WTC11 (cell line): Measurements from ENCODE around the gene OPTC. TPM values are rescaled to one million over a fixed set of nuclear protein-coding genes. Genes with fewer than 3 reads are reported as not detected.

ENCODE experiments used
- ATAC-seq: fragments of 200-7000 bp; cut with Tn5 transposase; 2 replicates; pipeline ENCODE4 v1.10.0; 2021; ENCODE audit warnings: mild to moderate bottlenecking, moderate library complexity
- CTCF ChIA-PET: fragments of 300-600 bp; sonication (Branson Sonifier 250); formaldehyde crosslinking; loops from one replicate; lab custom pipeline; 2021; ENCODE audit warnings: antibody characterized with exemption; lab: Charles Lee
- POLR2A ChIA-PET: fragments of 350-600 bp; sonication (Branson Sonifier 250); formaldehyde crosslinking; loops from one replicate; lab custom pipeline; 2021; ENCODE audit warnings: antibody characterized with exemption; lab: Charles Lee
- DNase-seq: peaks from one replicate; pipeline ENCODE4 v3.0.0; 2021; ENCODE audit warnings: low spot score
- H3K27ac Mint-ChIP-seq: 2 replicates; pipeline ENCODE4 v1.8.0; 2021; ENCODE audit warnings: mixed read lengths
- H3K27me3 Mint-ChIP-seq: 2 replicates; pipeline ENCODE4 v1.8.0; 2021; ENCODE audit warnings: low read depth, mild to moderate bottlenecking, moderate library complexity, mixed read lengths
- H3K36me3 Mint-ChIP-seq: 2 replicates; pipeline ENCODE4 v1.8.0; 2021; ENCODE audit warnings: mixed read lengths
- H3K4me1 Mint-ChIP-seq: 2 replicates; pipeline ENCODE4 v1.8.0; 2022; ENCODE audit warnings: mixed read lengths
- H3K4me3 Mint-ChIP-seq: 2 replicates; pipeline ENCODE4 v1.8.0; 2021; ENCODE audit warnings: mild to moderate bottlenecking, moderate library complexity, mixed read lengths
- H3K9me3 Mint-ChIP-seq: 2 replicates; pipeline ENCODE4 v1.8.0; 2021; ENCODE audit warnings: mixed read lengths
- ATF1 ChIP-seq: sonication (generic); formaldehyde crosslinking; IDR thresholded peaks from 2 replicates; pipeline ENCODE4 v1.8.1; 2023; ENCODE audit warnings: mild to moderate bottlenecking, moderate library complexity, missing genetic modification reagents
- CREB1 ChIP-seq: sonication (generic); formaldehyde crosslinking; IDR thresholded peaks from 2 replicates; pipeline ENCODE4 v1.8.0; 2023; ENCODE audit warnings: mild to moderate bottlenecking, missing genetic modification reagents
- ELF4 ChIP-seq: sonication (generic); formaldehyde crosslinking; IDR thresholded peaks from 2 replicates; pipeline ENCODE4 v1.8.1; 2022; ENCODE audit warnings: low read depth, mild to moderate bottlenecking, moderate library complexity, missing genetic modification reagents
- FOXP1 ChIP-seq: sonication (generic); formaldehyde crosslinking; IDR thresholded peaks from 2 replicates; pipeline ENCODE4 v1.8.0; 2022; ENCODE audit warnings: missing genetic modification reagents, mild to moderate bottlenecking, moderate library complexity, borderline replicate concordance
- GABPB1 ChIP-seq: sonication (generic); formaldehyde crosslinking; IDR thresholded peaks from 2 replicates; pipeline ENCODE4 v1.8.1; 2023; ENCODE audit warnings: mild to moderate bottlenecking, missing genetic modification reagents
- HMGA2 ChIP-seq: fragments of 250-450 bp; sonication (Bioruptor Pico); IDR thresholded peaks from 2 replicates; pipeline ENCODE4 v1.4.0; 2021; ENCODE audit warnings: mild to moderate bottlenecking, moderate library complexity
- JAZF1 ChIP-seq: fragments of 250-450 bp; sonication (Bioruptor Pico); IDR thresholded peaks from 2 replicates; pipeline ENCODE4 v1.9.0; 2021; ENCODE audit warnings: moderate library complexity, mild to moderate bottlenecking, inconsistent platforms
- NFE2L1 ChIP-seq: sonication (generic); formaldehyde crosslinking; IDR thresholded peaks from 2 replicates; pipeline ENCODE4 v1.8.1; 2023; ENCODE audit warnings: missing genetic modification reagents
- NR2C2 ChIP-seq: sonication (generic); formaldehyde crosslinking; IDR thresholded peaks from 2 replicates; pipeline ENCODE4 v1.8.0; 2022; ENCODE audit warnings: mild to moderate bottlenecking, missing genetic modification reagents
- OVOL2 ChIP-seq: fragments of 250-450 bp; sonication (Bioruptor Pico); IDR thresholded peaks from 2 replicates; pipeline ENCODE4 v1.9.0; 2021; ENCODE audit warnings: mild to moderate bottlenecking, borderline replicate concordance
- SOX15 ChIP-seq: fragments of 250-450 bp; sonication (Bioruptor Pico); IDR thresholded peaks from 2 replicates; pipeline ENCODE4 v1.9.0; 2021; ENCODE audit warnings: mild to moderate bottlenecking
- TEAD4 ChIP-seq: sonication (generic); formaldehyde crosslinking; IDR thresholded peaks from 2 replicates; pipeline ENCODE4 v1.8.0; 2022; ENCODE audit warnings: mild to moderate bottlenecking, missing genetic modification reagents
- ZNF138 ChIP-seq: sonication (generic); formaldehyde crosslinking; conservative IDR thresholded peaks from 2 replicates; pipeline ENCODE4 v1.8.1; 2022; ENCODE audit warnings: mild to moderate bottlenecking, moderate library complexity, missing genetic modification reagents
- ZNF219 ChIP-seq: sonication (generic); formaldehyde crosslinking; IDR thresholded peaks from 2 replicates; pipeline ENCODE4 v1.8.0; 2023; ENCODE audit warnings: missing genetic modification reagents, mild to moderate bottlenecking, borderline replicate concordance
- ZNF263 ChIP-seq: sonication (generic); formaldehyde crosslinking; IDR thresholded peaks from 2 replicates; pipeline ENCODE4 v1.8.1; 2022; ENCODE audit warnings: low read depth, mild to moderate bottlenecking, moderate library complexity, missing genetic modification reagents
- total RNA-seq: library from RNA; stranded (reverse); gene quantifications from 3 replicates; pipeline ENCODE4 v1.2.3, GENCODE V29; 2021
- TF ChIP-seq, protein P1 (sequence below): sonication (generic); formaldehyde crosslinking; IDR thresholded peaks from 2 replicates; pipeline ENCODE4 v1.8.1; 2022; ENCODE audit warnings: low read depth, missing genetic modification reagents, borderline replicate concordance
- TF ChIP-seq, protein P2 (sequence below): sonication (generic); formaldehyde crosslinking; IDR thresholded peaks from 2 replicates; pipeline ENCODE4 v1.8.1; 2023; ENCODE audit warnings: mild to moderate bottlenecking, missing genetic modification reagents, moderate library complexity
- TF ChIP-seq, protein P3 (sequence below): fragments of 250-450 bp; sonication (Bioruptor Pico); IDR thresholded peaks from 2 replicates; pipeline ENCODE4 v1.9.0; 2021; ENCODE audit warnings: mild to moderate bottlenecking
- TF ChIP-seq, protein P4 (sequence below): fragments of 250-450 bp; sonication (Bioruptor Pico); IDR thresholded peaks from 2 replicates; pipeline ENCODE4 v1.9.0; 2021; ENCODE audit warnings: moderate library complexity, mild to moderate bottlenecking, inconsistent platforms, borderline replicate concordance
- TF ChIP-seq, protein P5 (sequence below): sonication (generic); formaldehyde crosslinking; IDR thresholded peaks from 2 replicates; pipeline ENCODE4 v1.8.0; 2022; ENCODE audit warnings: mild to moderate bottlenecking, missing genetic modification reagents
- TF ChIP-seq, protein P6 (sequence below): sonication (generic); formaldehyde crosslinking; IDR thresholded peaks from 2 replicates; pipeline ENCODE4 v1.8.1; 2022; ENCODE audit warnings: mild to moderate bottlenecking, missing genetic modification reagents, moderate library complexity, borderline replicate concordance

Gene OPTC
- total RNA-seq, 1 experiment from 2014 or later: 0.55 TPM

DNA sequence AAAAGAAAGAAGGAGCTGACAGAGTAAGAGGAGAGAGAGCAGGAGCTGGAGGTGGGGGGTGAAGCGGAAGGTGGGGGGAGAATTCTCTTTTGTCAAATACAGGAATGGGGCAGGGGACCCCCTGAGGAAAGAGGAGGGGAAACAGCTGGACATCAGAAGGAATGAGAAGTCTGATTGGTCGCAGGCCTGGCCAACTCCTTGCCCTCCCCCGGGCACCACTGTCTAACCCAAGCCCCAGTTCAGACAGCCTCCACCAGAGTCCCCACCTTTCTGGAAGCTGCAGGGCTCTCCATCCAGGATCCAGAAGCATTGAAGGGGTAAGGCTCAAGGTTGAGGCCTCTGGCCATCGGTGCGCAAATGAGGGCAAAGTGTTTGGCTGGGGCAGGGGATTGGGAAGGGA, at the start of gene OPTC (continued):
- TF ChIP-seq, protein P1, sequence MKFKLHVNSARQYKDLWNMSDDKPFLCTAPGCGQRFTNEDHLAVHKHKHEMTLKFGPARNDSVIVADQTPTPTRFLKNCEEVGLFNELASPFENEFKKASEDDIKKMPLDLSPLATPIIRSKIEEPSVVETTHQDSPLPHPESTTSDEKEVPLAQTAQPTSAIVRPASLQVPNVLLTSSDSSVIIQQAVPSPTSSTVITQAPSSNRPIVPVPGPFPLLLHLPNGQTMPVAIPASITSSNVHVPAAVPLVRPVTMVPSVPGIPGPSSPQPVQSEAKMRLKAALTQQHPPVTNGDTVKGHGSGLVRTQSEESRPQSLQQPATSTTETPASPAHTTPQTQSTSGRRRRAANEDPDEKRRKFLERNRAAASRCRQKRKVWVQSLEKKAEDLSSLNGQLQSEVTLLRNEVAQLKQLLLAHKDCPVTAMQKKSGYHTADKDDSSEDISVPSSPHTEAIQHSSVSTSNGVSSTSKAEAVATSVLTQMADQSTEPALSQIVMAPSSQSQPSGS: no peak
- no peak for TF ChIP-seq CREB1 (CRISPR knock-in tag)
- no peak for TF ChIP-seq OVOL2 (CRISPR knock-in tag)
- no peak for TF ChIP-seq JAZF1 (CRISPR knock-in tag)
- TF ChIP-seq, all 79 proteins: peak for 0

DNA sequence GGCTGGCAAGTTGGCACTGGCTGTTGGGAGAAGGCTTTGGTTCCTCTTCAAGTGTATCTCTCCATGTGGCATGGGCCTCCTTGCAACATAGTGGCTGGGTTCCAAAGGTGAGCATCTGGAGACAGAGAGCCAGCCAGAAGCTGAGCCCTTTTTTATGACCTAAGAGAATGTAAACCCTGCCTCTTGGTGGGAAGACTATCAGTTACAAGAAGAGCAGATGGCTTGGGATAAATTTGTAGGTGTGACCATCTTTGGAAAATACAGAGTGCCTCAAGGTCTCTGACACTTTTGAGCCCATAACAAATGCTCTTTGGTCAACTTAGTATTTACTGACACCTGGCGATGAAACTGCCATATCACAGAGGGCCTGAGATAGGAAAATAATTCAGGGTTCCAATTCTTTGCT, 49.8 kb upstream of the OPTC start:
- ChIA-PET CTCF (interaction anchor here (0.5 kb wide), 1 partner anchor 106 kb away, joined by 4 read pairs; no protein-coding TSS in a partner anchor), POLR2A (no interaction called here)
- Mint-ChIP-seq H3K27ac (no peak overlapping the region), H3K4me3 (no peak overlapping the region), H3K9me3 (peaks cover 15% of the 10 kb centered on the region), H3K27me3 (peaks cover 11% of the 10 kb centered on the region), H3K4me1 (peaks cover 33% of the 10 kb centered on the region), H3K36me3 (peaks cover 11% of the 10 kb centered on the region)
- no peak for ATAC-seq
- DNase-seq: no peak
- no peak for TF ChIP-seq SOX15 (CRISPR knock-in tag)
- TF ChIP-seq, protein P2, sequence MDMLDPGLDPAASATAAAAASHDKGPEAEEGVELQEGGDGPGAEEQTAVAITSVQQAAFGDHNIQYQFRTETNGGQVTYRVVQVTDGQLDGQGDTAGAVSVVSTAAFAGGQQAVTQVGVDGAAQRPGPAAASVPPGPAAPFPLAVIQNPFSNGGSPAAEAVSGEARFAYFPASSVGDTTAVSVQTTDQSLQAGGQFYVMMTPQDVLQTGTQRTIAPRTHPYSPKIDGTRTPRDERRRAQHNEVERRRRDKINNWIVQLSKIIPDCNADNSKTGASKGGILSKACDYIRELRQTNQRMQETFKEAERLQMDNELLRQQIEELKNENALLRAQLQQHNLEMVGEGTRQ (CRISPR knock-in tag): no peak
- no peak for TF ChIP-seq NFE2L1 (CRISPR knock-in tag)
- no peak for TF ChIP-seq ZNF219 (CRISPR knock-in tag)
- TF ChIP-seq, protein P3, sequence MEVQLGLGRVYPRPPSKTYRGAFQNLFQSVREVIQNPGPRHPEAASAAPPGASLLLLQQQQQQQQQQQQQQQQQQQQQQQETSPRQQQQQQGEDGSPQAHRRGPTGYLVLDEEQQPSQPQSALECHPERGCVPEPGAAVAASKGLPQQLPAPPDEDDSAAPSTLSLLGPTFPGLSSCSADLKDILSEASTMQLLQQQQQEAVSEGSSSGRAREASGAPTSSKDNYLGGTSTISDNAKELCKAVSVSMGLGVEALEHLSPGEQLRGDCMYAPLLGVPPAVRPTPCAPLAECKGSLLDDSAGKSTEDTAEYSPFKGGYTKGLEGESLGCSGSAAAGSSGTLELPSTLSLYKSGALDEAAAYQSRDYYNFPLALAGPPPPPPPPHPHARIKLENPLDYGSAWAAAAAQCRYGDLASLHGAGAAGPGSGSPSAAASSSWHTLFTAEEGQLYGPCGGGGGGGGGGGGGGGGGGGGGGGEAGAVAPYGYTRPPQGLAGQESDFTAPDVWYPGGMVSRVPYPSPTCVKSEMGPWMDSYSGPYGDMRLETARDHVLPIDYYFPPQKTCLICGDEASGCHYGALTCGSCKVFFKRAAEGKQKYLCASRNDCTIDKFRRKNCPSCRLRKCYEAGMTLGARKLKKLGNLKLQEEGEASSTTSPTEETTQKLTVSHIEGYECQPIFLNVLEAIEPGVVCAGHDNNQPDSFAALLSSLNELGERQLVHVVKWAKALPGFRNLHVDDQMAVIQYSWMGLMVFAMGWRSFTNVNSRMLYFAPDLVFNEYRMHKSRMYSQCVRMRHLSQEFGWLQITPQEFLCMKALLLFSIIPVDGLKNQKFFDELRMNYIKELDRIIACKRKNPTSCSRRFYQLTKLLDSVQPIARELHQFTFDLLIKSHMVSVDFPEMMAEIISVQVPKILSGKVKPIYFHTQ (CRISPR knock-in tag): no peak
- TF ChIP-seq ZNF138: no peak
- no peak for TF ChIP-seq ZNF263 (CRISPR knock-in tag)
- TF ChIP-seq HMGA2 (CRISPR knock-in tag): no peak
- no peak for TF ChIP-seq ATF1 (CRISPR knock-in tag)
- TF ChIP-seq, protein P4, sequence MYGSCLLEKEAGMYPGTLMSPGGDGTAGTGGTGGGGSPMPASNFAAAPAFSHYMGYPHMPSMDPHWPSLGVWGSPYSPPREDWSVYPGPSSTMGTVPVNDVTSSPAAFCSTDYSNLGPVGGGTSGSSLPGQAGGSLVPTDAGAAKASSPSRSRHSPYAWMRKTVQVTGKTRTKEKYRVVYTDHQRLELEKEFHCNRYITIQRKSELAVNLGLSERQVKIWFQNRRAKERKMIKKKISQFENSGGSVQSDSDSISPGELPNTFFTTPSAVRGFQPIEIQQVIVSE (CRISPR knock-in tag): no peak
- no peak for TF ChIP-seq ELF4 (CRISPR knock-in tag)
- no peak for TF ChIP-seq NR2C2 (CRISPR knock-in tag)
- no peak for TF ChIP-seq GABPB1 (CRISPR knock-in tag)
- TF ChIP-seq, protein P5, sequence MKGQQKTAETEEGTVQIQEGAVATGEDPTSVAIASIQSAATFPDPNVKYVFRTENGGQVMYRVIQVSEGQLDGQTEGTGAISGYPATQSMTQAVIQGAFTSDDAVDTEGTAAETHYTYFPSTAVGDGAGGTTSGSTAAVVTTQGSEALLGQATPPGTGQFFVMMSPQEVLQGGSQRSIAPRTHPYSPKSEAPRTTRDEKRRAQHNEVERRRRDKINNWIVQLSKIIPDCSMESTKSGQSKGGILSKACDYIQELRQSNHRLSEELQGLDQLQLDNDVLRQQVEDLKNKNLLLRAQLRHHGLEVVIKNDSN (CRISPR knock-in tag): no peak
- no peak for TF ChIP-seq FOXP1 (CRISPR knock-in tag)
- no peak for TF ChIP-seq TEAD4 (CRISPR knock-in tag)
- TF ChIP-seq, protein P6, sequence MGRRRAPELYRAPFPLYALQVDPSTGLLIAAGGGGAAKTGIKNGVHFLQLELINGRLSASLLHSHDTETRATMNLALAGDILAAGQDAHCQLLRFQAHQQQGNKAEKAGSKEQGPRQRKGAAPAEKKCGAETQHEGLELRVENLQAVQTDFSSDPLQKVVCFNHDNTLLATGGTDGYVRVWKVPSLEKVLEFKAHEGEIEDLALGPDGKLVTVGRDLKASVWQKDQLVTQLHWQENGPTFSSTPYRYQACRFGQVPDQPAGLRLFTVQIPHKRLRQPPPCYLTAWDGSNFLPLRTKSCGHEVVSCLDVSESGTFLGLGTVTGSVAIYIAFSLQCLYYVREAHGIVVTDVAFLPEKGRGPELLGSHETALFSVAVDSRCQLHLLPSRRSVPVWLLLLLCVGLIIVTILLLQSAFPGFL: no peak
